Thoracic aorta (tissue), 2 donors: ENCODE results near the gene LAGE3. TPM values are rescaled to one million over a fixed set of nuclear protein-coding genes. Genes with fewer than 3 reads are reported as not detected.

Experiments
- ATAC-seq: fragments of 150-250 bp; one replicate; pipeline ENCODE4 v1.8.0; 2017; ENCODE audit warnings: low read depth; ENCODE audit not compliant: insufficient number of reproducible peaks, low FRiP score
- DNase-seq: peaks from one replicate; pipeline ENCODE4 v3.0.0-alpha.2; 2020; ENCODE audit warnings: low spot score
- H3K27ac ChIP-seq, 2 donors: fragments of 200-600 bp; sonication (generic); 1 replicate in 1 of 2; 2 replicates in 1 of 2; pipeline ENCODE4 v1.5.1; 2016; ENCODE audit warnings: mild to moderate bottlenecking in 2 of 2, moderate library complexity in 2 of 2
- H3K27me3 ChIP-seq: fragments of 200-600 bp; sonication (generic); replicated peaks from 2 replicates; pipeline ENCODE4 v1.6.0; 2016; ENCODE audit warnings: mild to moderate bottlenecking; ENCODE audit not compliant: insufficient read depth
- H3K36me3 ChIP-seq: fragments of 200-600 bp; sonication (generic); one replicate; pipeline ENCODE4 v1.5.1; 2016
- H3K4me1 ChIP-seq, 2 donors: fragments of 200-600 bp; sonication (generic); 1 replicate in 1 of 2; 2 replicates in 1 of 2; pipeline versions ENCODE4 v1.5.1 to v1.6.0; 2016; ENCODE audit warnings: low read depth in 2 of 2, mild to moderate bottlenecking in 1 of 2; ENCODE audit not compliant: control insufficient read depth in 1 of 2
- H3K4me3 ChIP-seq: fragments of 200-600 bp; sonication (generic); 2 replicates; pipeline ENCODE4 v1.5.1; 2016; ENCODE audit warnings: mild to moderate bottlenecking
- H3K9me3 ChIP-seq: fragments of 200-600 bp; sonication (generic); 2 replicates; pipeline ENCODE4 v1.5.1; 2016
- total RNA-seq, 2 donors: library from RNA; depleted of rRNA; stranded (reverse); fragments of >200 nt; gene quantifications; one replicate each; pipeline versions ENCODE4 v1.1.0 to v1.2.3, GENCODE V29; 2016
- TF ChIP-seq, protein P1 (sequence below): fragments of 200-600 bp; sonication (generic); IDR thresholded peaks from one replicate; pipeline ENCODE4 v1.5.1; 2019; ENCODE audit warnings: antibody characterized with exemption

Gene LAGE3, protein sequence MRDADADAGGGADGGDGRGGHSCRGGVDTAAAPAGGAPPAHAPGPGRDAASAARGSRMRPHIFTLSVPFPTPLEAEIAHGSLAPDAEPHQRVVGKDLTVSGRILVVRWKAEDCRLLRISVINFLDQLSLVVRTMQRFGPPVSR
- 1 to 10 TPM; 2.1 to 8.9 TPM for total RNA-seq

GRCh38 chrX:154478728-154479622, at the start of gene LAGE3:
Gene LAGE3, minus strand, starts transcription at chrX:154479281. Its CDS starts 366 bp downstream, at chrX:154478915.
- peak; percentile 70 for ATAC-seq
- Histone ChIP-seq H3K9me3 (no peaks in the 10 kb centered on the region), H3K27ac (peak within 1 kb of the TSS; percentile 58 to 68), H3K27me3 (no peaks in the 10 kb centered on the region), H3K36me3 (no peaks in the 10 kb centered on the region), H3K4me1 (no peaks in the 10 kb centered on the region), H3K4me3 (peak within 1 kb of the TSS; percentile 70)
- TF ChIP-seq, protein P1, sequence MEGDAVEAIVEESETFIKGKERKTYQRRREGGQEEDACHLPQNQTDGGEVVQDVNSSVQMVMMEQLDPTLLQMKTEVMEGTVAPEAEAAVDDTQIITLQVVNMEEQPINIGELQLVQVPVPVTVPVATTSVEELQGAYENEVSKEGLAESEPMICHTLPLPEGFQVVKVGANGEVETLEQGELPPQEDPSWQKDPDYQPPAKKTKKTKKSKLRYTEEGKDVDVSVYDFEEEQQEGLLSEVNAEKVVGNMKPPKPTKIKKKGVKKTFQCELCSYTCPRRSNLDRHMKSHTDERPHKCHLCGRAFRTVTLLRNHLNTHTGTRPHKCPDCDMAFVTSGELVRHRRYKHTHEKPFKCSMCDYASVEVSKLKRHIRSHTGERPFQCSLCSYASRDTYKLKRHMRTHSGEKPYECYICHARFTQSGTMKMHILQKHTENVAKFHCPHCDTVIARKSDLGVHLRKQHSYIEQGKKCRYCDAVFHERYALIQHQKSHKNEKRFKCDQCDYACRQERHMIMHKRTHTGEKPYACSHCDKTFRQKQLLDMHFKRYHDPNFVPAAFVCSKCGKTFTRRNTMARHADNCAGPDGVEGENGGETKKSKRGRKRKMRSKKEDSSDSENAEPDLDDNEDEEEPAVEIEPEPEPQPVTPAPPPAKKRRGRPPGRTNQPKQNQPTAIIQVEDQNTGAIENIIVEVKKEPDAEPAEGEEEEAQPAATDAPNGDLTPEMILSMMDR = no peak
- peak; percentile 47 for DNase-seq

GRCh38 chrX:154526901-154527675, 48.0 kb upstream of the LAGE3 start:
- DNase-seq = no peak
- peak overlapping the region; percentile 66 for H3K4me3 ChIP-seq

GRCh38 chrX:154525606-154526490, 46.8 kb upstream of the LAGE3 start:
- Histone ChIP-seq H3K36me3 (no peaks in the 10 kb centered on the region), H3K4me1 (peaks cover 0 to 10% of the 10 kb centered on the region in 2 donors), H3K27ac (peak overlapping the region in 1 of 2 donors; percentile 78), H3K4me3 (no peak overlapping the region), H3K9me3 (no peaks in the 10 kb centered on the region), H3K27me3 (no peaks in the 10 kb centered on the region)
- ATAC-seq (no peak), DNase-seq (no peak)
- TF ChIP-seq, protein P1 = no peak

More at GRCh38 chrX:154526901-154527675, 48.0 kb upstream of the LAGE3 start:
- H3K4me1 ChIP-seq = peaks cover 0 to 15% of the 10 kb centered on the region in 2 donors
- no peak for ATAC-seq
- TF ChIP-seq, protein P1 = peak; percentile 31
- no peaks in the 10 kb centered on the region for H3K27me3 ChIP-seq
- H3K9me3 ChIP-seq = no peaks in the 10 kb centered on the region
- peak overlapping the region; percentile 66 to 78 for H3K27ac ChIP-seq
- H3K36me3 ChIP-seq = no peaks in the 10 kb centered on the region

- no peaks in the 10 kb centered on the region for H3K9me3 ChIP-seq
- no peaks in the 10 kb centered on the region for H3K36me3 ChIP-seq
- no peak for ATAC-seq
- H3K27ac ChIP-seq = no peak overlapping the region
- peaks cover 3 to 13% of the 10 kb centered on the region in 2 donors for H3K4me1 ChIP-seq
- no peak overlapping the region for H3K4me3 ChIP-seq
- no peak for DNase-seq
- TF ChIP-seq, protein P1 = no peak
- H3K27me3 ChIP-seq = no peaks in the 10 kb centered on the region
Measured at GRCh38 chrX:154519389-154519788, 40.3 kb upstream of the LAGE3 start.
